GM12801 (cell line): ENCODE results near the gene CC2D1A.

Source experiments
- CTCF ChIP-seq: IDR thresholded peaks from one replicate; pipeline ENCODE4 v1.5.1; 2011; ENCODE audit warnings: control low read depth; ENCODE audit not compliant: insufficient read length; ENCODE audit errors: extremely low read depth

Gene CC2D1A

GRCh38 chr19:13880059-13881043 lies 25.6 kb upstream of the CC2D1A start:
- TF ChIP-seq CTCF: peak; percentile 22

GRCh38 chr19:13881251-13881691 lies 24.7 kb upstream of the CC2D1A start:
- no peak for TF ChIP-seq CTCF

- TF ChIP-seq CTCF: no peak
Observed at GRCh38 chr19:13881692-13882418, 24.1 kb upstream of the CC2D1A start.

- no peak for TF ChIP-seq CTCF
Observed at GRCh38 chr19:13882419-13882795, 23.6 kb upstream of the CC2D1A start.

GRCh38 chr19:13882836-13883235 lies 23.2 kb upstream of the CC2D1A start:
- no peak for TF ChIP-seq CTCF

- no peak for TF ChIP-seq CTCF
Observed at GRCh38 chr19:13883516-13884064, 22.4 kb upstream of the CC2D1A start.

GRCh38 chr19:13884726-13885591 lies 21.0 kb upstream of the CC2D1A start:
- TF ChIP-seq CTCF: no peak
